GM12878 (cell line): ENCODE measurements around the gene ATP5PO.

Source experiments
- EZH2 ChIP-seq: IDR thresholded peaks from 2 replicates; pipeline ENCODE4 v1.6.1; 2012; ENCODE audit warnings: low read depth, mild to moderate bottlenecking, control low read depth, inconsistent platforms, low read length, borderline replicate concordance; ENCODE audit not compliant: control insufficient read depth
- KDM1A ChIP-seq: fragments of 200-600 bp; sonication (generic); IDR thresholded peaks from 2 replicates; pipeline ENCODE4 v1.6.1; 2016; ENCODE audit warnings: borderline replicate concordance
- MXI1 ChIP-seq: fragments of 150-350 bp; IDR thresholded peaks from 2 replicates; pipeline ENCODE4 v1.6.1; 2011; ENCODE audit warnings: low read depth, mild to moderate bottlenecking, inconsistent platforms, low read length, improper control_type of control experiment
- SPI1 ChIP-seq: IDR thresholded peaks from 2 replicates; pipeline ENCODE4 v1.6.1; 2011; ENCODE audit warnings: low read depth, mild to moderate bottlenecking, low read length, moderate library complexity, borderline replicate concordance; ENCODE audit not compliant: insufficient read depth
- TF ChIP-seq, protein P1 (sequence below): IDR thresholded peaks from 2 replicates; pipeline ENCODE4 v1.6.1; 2012; ENCODE audit warnings: mild to moderate bottlenecking, low read depth, low read length
- TF ChIP-seq, protein P2 (sequence below): fragments of 450-650 bp; IDR thresholded peaks from 2 replicates; pipeline ENCODE4 v1.6.1; 2014; ENCODE audit warnings: mild to moderate bottlenecking
- TF ChIP-seq, protein P3 (sequence below): fragments of 450-650 bp; formaldehyde crosslinking; IDR thresholded peaks from 2 replicates; pipeline ENCODE4 v1.4.0; 2022; ENCODE audit warnings: mild to moderate bottlenecking, moderate library complexity

DNA sequence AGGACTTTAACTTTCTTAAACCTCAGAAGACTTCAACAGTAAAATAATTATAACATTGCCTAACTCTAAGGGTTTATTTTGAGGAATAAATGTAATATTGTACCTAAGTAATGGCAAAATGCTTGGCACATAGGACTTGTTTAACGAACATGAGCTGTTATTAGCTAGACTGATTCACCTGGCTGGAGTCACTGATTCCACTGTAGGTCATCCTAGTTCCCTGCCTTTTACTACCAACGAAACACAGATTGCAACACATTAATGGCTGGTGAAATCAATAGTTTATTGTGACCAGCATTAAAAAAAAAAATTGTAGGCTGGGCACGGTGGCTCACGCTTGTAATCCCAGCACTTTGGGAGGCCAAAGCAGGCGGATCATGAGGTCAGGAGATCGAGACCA lies 45.5 kb upstream of the ATP5PO start:
- TF ChIP-seq, protein P1, sequence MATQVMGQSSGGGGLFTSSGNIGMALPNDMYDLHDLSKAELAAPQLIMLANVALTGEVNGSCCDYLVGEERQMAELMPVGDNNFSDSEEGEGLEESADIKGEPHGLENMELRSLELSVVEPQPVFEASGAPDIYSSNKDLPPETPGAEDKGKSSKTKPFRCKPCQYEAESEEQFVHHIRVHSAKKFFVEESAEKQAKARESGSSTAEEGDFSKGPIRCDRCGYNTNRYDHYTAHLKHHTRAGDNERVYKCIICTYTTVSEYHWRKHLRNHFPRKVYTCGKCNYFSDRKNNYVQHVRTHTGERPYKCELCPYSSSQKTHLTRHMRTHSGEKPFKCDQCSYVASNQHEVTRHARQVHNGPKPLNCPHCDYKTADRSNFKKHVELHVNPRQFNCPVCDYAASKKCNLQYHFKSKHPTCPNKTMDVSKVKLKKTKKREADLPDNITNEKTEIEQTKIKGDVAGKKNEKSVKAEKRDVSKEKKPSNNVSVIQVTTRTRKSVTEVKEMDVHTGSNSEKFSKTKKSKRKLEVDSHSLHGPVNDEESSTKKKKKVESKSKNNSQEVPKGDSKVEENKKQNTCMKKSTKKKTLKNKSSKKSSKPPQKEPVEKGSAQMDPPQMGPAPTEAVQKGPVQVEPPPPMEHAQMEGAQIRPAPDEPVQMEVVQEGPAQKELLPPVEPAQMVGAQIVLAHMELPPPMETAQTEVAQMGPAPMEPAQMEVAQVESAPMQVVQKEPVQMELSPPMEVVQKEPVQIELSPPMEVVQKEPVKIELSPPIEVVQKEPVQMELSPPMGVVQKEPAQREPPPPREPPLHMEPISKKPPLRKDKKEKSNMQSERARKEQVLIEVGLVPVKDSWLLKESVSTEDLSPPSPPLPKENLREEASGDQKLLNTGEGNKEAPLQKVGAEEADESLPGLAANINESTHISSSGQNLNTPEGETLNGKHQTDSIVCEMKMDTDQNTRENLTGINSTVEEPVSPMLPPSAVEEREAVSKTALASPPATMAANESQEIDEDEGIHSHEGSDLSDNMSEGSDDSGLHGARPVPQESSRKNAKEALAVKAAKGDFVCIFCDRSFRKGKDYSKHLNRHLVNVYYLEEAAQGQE: no peak
- TF ChIP-seq, protein P2, sequence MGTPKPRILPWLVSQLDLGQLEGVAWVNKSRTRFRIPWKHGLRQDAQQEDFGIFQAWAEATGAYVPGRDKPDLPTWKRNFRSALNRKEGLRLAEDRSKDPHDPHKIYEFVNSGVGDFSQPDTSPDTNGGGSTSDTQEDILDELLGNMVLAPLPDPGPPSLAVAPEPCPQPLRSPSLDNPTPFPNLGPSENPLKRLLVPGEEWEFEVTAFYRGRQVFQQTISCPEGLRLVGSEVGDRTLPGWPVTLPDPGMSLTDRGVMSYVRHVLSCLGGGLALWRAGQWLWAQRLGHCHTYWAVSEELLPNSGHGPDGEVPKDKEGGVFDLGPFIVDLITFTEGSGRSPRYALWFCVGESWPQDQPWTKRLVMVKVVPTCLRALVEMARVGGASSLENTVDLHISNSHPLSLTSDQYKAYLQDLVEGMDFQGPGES: no peak
- no peak for TF ChIP-seq SPI1
- TF ChIP-seq, protein P3, sequence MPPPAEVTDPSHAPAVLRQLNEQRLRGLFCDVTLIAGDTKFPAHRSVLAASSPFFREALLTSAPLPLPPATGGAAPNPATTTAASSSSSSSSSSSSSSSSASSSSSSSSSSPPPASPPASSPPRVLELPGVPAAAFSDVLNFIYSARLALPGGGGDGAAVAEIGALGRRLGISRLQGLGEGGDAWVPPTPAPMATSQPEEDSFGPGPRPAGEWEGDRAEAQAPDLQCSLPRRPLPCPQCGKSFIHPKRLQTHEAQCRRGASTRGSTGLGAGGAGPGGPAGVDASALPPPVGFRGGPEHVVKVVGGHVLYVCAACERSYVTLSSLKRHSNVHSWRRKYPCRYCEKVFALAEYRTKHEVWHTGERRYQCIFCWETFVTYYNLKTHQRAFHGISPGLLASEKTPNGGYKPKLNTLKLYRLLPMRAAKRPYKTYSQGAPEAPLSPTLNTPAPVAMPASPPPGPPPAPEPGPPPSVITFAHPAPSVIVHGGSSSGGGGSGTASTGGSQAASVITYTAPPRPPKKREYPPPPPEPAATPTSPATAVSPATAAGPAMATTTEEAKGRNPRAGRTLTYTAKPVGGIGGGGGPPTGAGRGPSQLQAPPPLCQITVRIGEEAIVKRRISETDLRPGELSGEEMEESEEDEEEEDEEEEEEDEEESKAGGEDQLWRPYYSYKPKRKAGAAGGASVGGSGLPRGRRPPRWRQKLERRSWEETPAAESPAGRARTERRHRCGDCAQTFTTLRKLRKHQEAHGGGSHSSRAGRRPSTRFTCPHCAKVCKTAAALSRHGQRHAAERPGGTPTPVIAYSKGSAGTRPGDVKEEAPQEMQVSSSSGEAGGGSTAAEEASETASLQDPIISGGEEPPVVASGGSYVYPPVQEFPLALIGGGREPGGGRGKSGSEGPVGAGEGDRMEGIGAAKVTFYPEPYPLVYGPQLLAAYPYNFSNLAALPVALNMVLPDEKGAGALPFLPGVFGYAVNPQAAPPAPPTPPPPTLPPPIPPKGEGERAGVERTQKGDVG: no peak
- TF ChIP-seq MXI1: no peak
- TF ChIP-seq KDM1A: no peak
- no peak for TF ChIP-seq EZH2
